MM.1S (cell line): ENCODE data around the gene ZMIZ1.

ENCODE experiments used
- DNase-seq: peaks from one replicate; pipeline ENCODE4 v3.0.0-alpha.2; 2015
- H2AFZ ChIP-seq: fragments of 300-600 bp; sonication (generic); 2 replicates; pipeline ENCODE4 v1.6.0; 2016; ENCODE audit warnings: antibody characterized with exemption, low read length
- H3F3A ChIP-seq: fragments of 300-600 bp; sonication (generic); 2 replicates; pipeline ENCODE4 v1.6.1; 2016; ENCODE audit warnings: mild to moderate bottlenecking, antibody characterized with exemption, low read length, moderate library complexity, mixed read lengths; ENCODE audit not compliant: insufficient read depth
- H3K27ac ChIP-seq: fragments of 300-600 bp; sonication (generic); 2 replicates; pipeline ENCODE4 v1.5.1; 2016; ENCODE audit warnings: mild to moderate bottlenecking, low read length
- H3K27me3 ChIP-seq: fragments of 300-600 bp; sonication (generic); replicated peaks from 2 replicates; pipeline ENCODE4 v1.6.0; 2016; ENCODE audit warnings: low read length; ENCODE audit not compliant: insufficient read depth
- H3K36me3 ChIP-seq: fragments of 300-600 bp; sonication (generic); replicated peaks from 2 replicates; pipeline ENCODE4 v1.6.1; 2016; ENCODE audit warnings: mild to moderate bottlenecking, low read length, mixed read lengths; ENCODE audit not compliant: insufficient read depth
- H3K4me1 ChIP-seq: fragments of 300-600 bp; sonication (generic); 2 replicates; pipeline ENCODE4 v1.6.1; 2016; ENCODE audit warnings: low read length, mixed read lengths
- H3K4me2 ChIP-seq: fragments of 300-600 bp; sonication (generic); 2 replicates; pipeline ENCODE4 v1.6.0; 2016; ENCODE audit warnings: low read depth, low read length
- H3K4me3 ChIP-seq: fragments of 300-600 bp; sonication (generic); 2 replicates; pipeline ENCODE4 v1.5.1; 2016; ENCODE audit warnings: low read length, mixed read lengths
- H3K79me2 ChIP-seq: fragments of 300-600 bp; sonication (generic); 2 replicates; pipeline ENCODE4 v1.6.1; 2016; ENCODE audit warnings: mixed run types, low read length, mixed read lengths
- H3K9ac ChIP-seq: fragments of 300-600 bp; sonication (generic); 2 replicates; pipeline ENCODE4 v1.6.1; 2016; ENCODE audit warnings: low read length, mixed read lengths
- H3K9me2 ChIP-seq: fragments of 300-600 bp; sonication (generic); replicated peaks from 2 replicates; pipeline ENCODE4 v1.6.1; 2016; ENCODE audit warnings: mild to moderate bottlenecking, low read length, mixed read lengths; ENCODE audit not compliant: insufficient read depth
- H3K9me3 ChIP-seq: fragments of 300-600 bp; sonication (generic); replicated peaks from 2 replicates; pipeline ENCODE4 v1.6.1; 2016; ENCODE audit warnings: mild to moderate bottlenecking, low read length, mixed read lengths; ENCODE audit not compliant: insufficient read depth
- H4K20me1 ChIP-seq: fragments of 300-600 bp; sonication (generic); 2 replicates; pipeline ENCODE4 v1.6.1; 2016; ENCODE audit warnings: mild to moderate bottlenecking, low read length, moderate library complexity, mixed read lengths; ENCODE audit not compliant: insufficient read depth
- CTCF ChIP-seq: fragments of 300-600 bp; sonication (generic); IDR thresholded peaks from 2 replicates; pipeline ENCODE4 v1.5.1; 2016; ENCODE audit warnings: antibody characterized with exemption, low read length, mixed read lengths
- EZH2 ChIP-seq: fragments of 300-600 bp; sonication (generic); optimal IDR thresholded peaks from 2 replicates; pipeline ENCODE3; 2017; ENCODE audit warnings: low read depth, mild to moderate bottlenecking, antibody characterized with exemption, low read length, mixed read lengths
- EZH2phosphoT487 ChIP-seq: fragments of 300-600 bp; sonication (generic); IDR thresholded peaks from 2 replicates; pipeline ENCODE4 v1.6.1; 2018; ENCODE audit warnings: antibody characterized with exemption, low read length

Gene ZMIZ1

GRCh38 chr10:79287973-79288723, 219.4 kb downstream of the ZMIZ1 start:
- no peak overlapping the region for H3K9ac ChIP-seq
- TF ChIP-seq EZH2phosphoT487 (no peak), CTCF (no peak), EZH2 (no peak)
- no peak for DNase-seq
- no peak overlapping the region for H2AFZ ChIP-seq
- H3K36me3 ChIP-seq, result no peaks in the 10 kb centered on the region; the same call in 1 of the 2 replicates
- peaks cover 33% of the 10 kb centered on the region for H3K4me1 ChIP-seq
- no peaks in the 10 kb centered on the region for H3K9me2 ChIP-seq
- no peaks in the 10 kb centered on the region for H3K27me3 ChIP-seq
- no peaks in the 10 kb centered on the region for H3K9me3 ChIP-seq
- no peak overlapping the region for H3K4me2 ChIP-seq
- no peak overlapping the region for H3K27ac ChIP-seq
- H4K20me1 ChIP-seq, result no peaks in the 10 kb centered on the region
- no peak overlapping the region for H3K4me3 ChIP-seq
- peaks cover 91% of the 10 kb centered on the region for H3K79me2 ChIP-seq
- peaks cover 5% of the 10 kb centered on the region; the same call in 1 of the 2 replicates for H3F3A ChIP-seq

- Histone ChIP-seq H3K9me2 (no peaks in the 10 kb centered on the region), H3K4me3 (no peak overlapping the region), H4K20me1 (no peaks in the 10 kb centered on the region), H2AFZ (no peak overlapping the region), H3K79me2 (peaks cover 80% of the 10 kb centered on the region), H3K4me2 (no peak overlapping the region), H3K9me3 (no peaks in the 10 kb centered on the region), H3K36me3 (no peaks in the 10 kb centered on the region; the same call in 1 of the 2 replicates), H3K27ac (no peak overlapping the region), H3K4me1 (peaks cover 19% of the 10 kb centered on the region), H3K27me3 (no peaks in the 10 kb centered on the region), H3F3A (peaks cover 1% of the 10 kb centered on the region; the same call in 1 of the 2 replicates), H3K9ac (no peak overlapping the region)
- TF ChIP-seq EZH2 (no peak), CTCF (no peak), EZH2phosphoT487 (no peak)
- DNase-seq, result no peak
These were observed 221.0 kb downstream of the ZMIZ1 start for GRCh38 chr10:79289801-79290200.

- H3K27me3 ChIP-seq, result no peaks in the 10 kb centered on the region
- H3K36me3 ChIP-seq, result peaks cover 3% of the 10 kb centered on the region
- no peak overlapping the region for H2AFZ ChIP-seq
- peaks cover 59% of the 10 kb centered on the region for H3K79me2 ChIP-seq
- H3K4me3 ChIP-seq, result no peak overlapping the region
- H3K4me2 ChIP-seq, result no peak overlapping the region
- H3K9ac ChIP-seq, result no peak overlapping the region
- H3F3A ChIP-seq, result no peaks in the 10 kb centered on the region
- TF ChIP-seq EZH2 (no peak), EZH2phosphoT487 (no peak), CTCF (no peak)
- no peaks in the 10 kb centered on the region for H3K9me2 ChIP-seq
- no peaks in the 10 kb centered on the region for H3K4me1 ChIP-seq
- H4K20me1 ChIP-seq, result no peaks in the 10 kb centered on the region
- DNase-seq, result no peak
- no peak overlapping the region for H3K27ac ChIP-seq
- H3K9me3 ChIP-seq, result no peaks in the 10 kb centered on the region
These were observed 223.4 kb downstream of the ZMIZ1 start for GRCh38 chr10:79292026-79292766.
